Mesenchymal stem cell (in vitro differentiated cells and primary cell): ENCODE results near the gene GFRA3.

Experiments
- DNase-seq: peaks from one replicate; pipeline ENCODE4 v3.0.0-alpha.2; 2013
- H2AFZ ChIP-seq: one replicate; pipeline ENCODE4 v1.6.1; 2013; ENCODE audit warnings: low read depth, mild to moderate bottlenecking, control low read depth, inconsistent platforms, low read length, moderate library complexity
- H2AK5ac ChIP-seq: 2 replicates; pipeline ENCODE4 v1.6.1; 2013; ENCODE audit warnings: low read length, moderate library complexity, mild to moderate bottlenecking, inconsistent platforms; ENCODE audit not compliant: severe bottlenecking
- H2BK120ac ChIP-seq: one replicate; pipeline ENCODE4 v1.6.1; 2013; ENCODE audit warnings: low read depth, mild to moderate bottlenecking, inconsistent platforms, low read length, moderate library complexity
- H2BK12ac ChIP-seq, 2 experiments: one replicate each; pipeline ENCODE4 v1.6.1; 2013; ENCODE audit warnings: inconsistent platforms in 2 of 2, low read length in 2 of 2, mild to moderate bottlenecking in 2 of 2, moderate library complexity in 2 of 2, control low read depth in 1 of 2
- H2BK15ac ChIP-seq: one replicate; pipeline ENCODE4 v1.6.1; 2013; ENCODE audit warnings: mild to moderate bottlenecking, low read depth, inconsistent platforms; ENCODE audit not compliant: poor library complexity, severe bottlenecking
- H2BK5ac ChIP-seq: 2 replicates; pipeline ENCODE4 v1.6.1; 2013; ENCODE audit warnings: low read depth, mild to moderate bottlenecking, low read length, control low read depth, inconsistent platforms; ENCODE audit not compliant: poor library complexity, severe bottlenecking
- H3K14ac ChIP-seq, 2 experiments: one replicate each; pipeline ENCODE4 v1.6.1; 2013; ENCODE audit warnings: inconsistent platforms in 2 of 2, low read length in 2 of 2, control low read depth in 1 of 2, mild to moderate bottlenecking in 1 of 2, moderate library complexity in 1 of 2
- H3K18ac ChIP-seq, 2 experiments: one replicate each; pipeline ENCODE4 v1.6.1; 2013; ENCODE audit warnings: inconsistent platforms in 2 of 2, low read length in 2 of 2, control low read depth in 1 of 2, low read depth in 1 of 2, mild to moderate bottlenecking in 1 of 2
- H3K23ac ChIP-seq, 2 experiments: one replicate each; pipeline ENCODE4 v1.6.1; 2013; ENCODE audit warnings: inconsistent platforms in 2 of 2, low read length in 2 of 2, mild to moderate bottlenecking in 2 of 2, moderate library complexity in 2 of 2, control low read depth in 1 of 2
- H3K27ac ChIP-seq: 2 replicates; pipeline ENCODE4 v1.5.1; 2013; ENCODE audit warnings: mild to moderate bottlenecking, moderate library complexity, low read length, control low read depth, inconsistent platforms; ENCODE audit not compliant: poor library complexity, severe bottlenecking
- H3K27me3 ChIP-seq, 2 experiments: 2 replicates each; pipeline versions ENCODE4 v1.6.1 to v1.7.0; 2013; ENCODE audit warnings: low read length in 2 of 2, mild to moderate bottlenecking in 2 of 2, moderate library complexity in 2 of 2, control low read depth in 1 of 2, inconsistent platforms in 1 of 2; ENCODE audit not compliant: control insufficient read depth in 1 of 2, insufficient read depth in 1 of 2
- H3K36me3 ChIP-seq, 2 experiments: 2 replicates each; pipeline versions ENCODE4 v1.6.1 to v1.7.0; 2013; ENCODE audit warnings: low read length in 2 of 2, control low read depth in 1 of 2, inconsistent platforms in 1 of 2, low read depth in 1 of 2, mild to moderate bottlenecking in 1 of 2; ENCODE audit not compliant: insufficient read depth in 2 of 2, control insufficient read depth in 1 of 2
- H3K4ac ChIP-seq, 2 experiments: one replicate each; pipeline ENCODE4 v1.6.1; 2013; ENCODE audit warnings: inconsistent platforms in 2 of 2, low read length in 2 of 2, mild to moderate bottlenecking in 2 of 2, moderate library complexity in 2 of 2, control low read depth in 1 of 2, low read depth in 1 of 2
- H3K4me1 ChIP-seq: 2 replicates; pipeline ENCODE4 v1.6.1; 2013; ENCODE audit warnings: low read depth, low read length, control low read depth; ENCODE audit not compliant: control insufficient read depth, insufficient read depth
- H3K4me2 ChIP-seq: 2 replicates; pipeline ENCODE4 v1.6.1; 2013; ENCODE audit warnings: low read length, mild to moderate bottlenecking, inconsistent platforms; ENCODE audit not compliant: poor library complexity, severe bottlenecking
- H3K4me3 ChIP-seq, 2 experiments: 2 replicates each; pipeline versions ENCODE4 v1.5.1 to v1.7.0; 2013; ENCODE audit warnings: low read length in 2 of 2, mild to moderate bottlenecking in 2 of 2, control low read depth in 1 of 2, low read depth in 1 of 2; ENCODE audit not compliant: insufficient read depth in 1 of 2
- H3K79me1 ChIP-seq: replicated peaks from 2 replicates; pipeline ENCODE4 v1.6.1; 2013; ENCODE audit warnings: mild to moderate bottlenecking, control low read depth, low read length, inconsistent platforms; ENCODE audit not compliant: poor library complexity, severe bottlenecking
- H3K9ac ChIP-seq: 2 replicates; pipeline ENCODE4 v1.7.0; 2013; ENCODE audit warnings: mild to moderate bottlenecking, low read length, moderate library complexity
- H3K9me3 ChIP-seq: 2 replicates; pipeline ENCODE4 v1.7.0; 2013; ENCODE audit warnings: mild to moderate bottlenecking, low read length; ENCODE audit not compliant: control insufficient read depth
- H4K8ac ChIP-seq: one replicate; pipeline ENCODE4 v1.6.1; 2013; ENCODE audit warnings: inconsistent platforms, mild to moderate bottlenecking, low read length, moderate library complexity
- H4K91ac ChIP-seq: one replicate; pipeline ENCODE4 v1.6.1; 2013; ENCODE audit warnings: mild to moderate bottlenecking, low read length, inconsistent platforms
- WGBS: methylation state at CpG from one replicate; pipeline ENCODE4 v1.1.7; 2013; ENCODE audit warnings: mixed read lengths; 5-methylcytosine and 5-hydroxymethylcytosine counted together

GFRA3 gene

DNA sequence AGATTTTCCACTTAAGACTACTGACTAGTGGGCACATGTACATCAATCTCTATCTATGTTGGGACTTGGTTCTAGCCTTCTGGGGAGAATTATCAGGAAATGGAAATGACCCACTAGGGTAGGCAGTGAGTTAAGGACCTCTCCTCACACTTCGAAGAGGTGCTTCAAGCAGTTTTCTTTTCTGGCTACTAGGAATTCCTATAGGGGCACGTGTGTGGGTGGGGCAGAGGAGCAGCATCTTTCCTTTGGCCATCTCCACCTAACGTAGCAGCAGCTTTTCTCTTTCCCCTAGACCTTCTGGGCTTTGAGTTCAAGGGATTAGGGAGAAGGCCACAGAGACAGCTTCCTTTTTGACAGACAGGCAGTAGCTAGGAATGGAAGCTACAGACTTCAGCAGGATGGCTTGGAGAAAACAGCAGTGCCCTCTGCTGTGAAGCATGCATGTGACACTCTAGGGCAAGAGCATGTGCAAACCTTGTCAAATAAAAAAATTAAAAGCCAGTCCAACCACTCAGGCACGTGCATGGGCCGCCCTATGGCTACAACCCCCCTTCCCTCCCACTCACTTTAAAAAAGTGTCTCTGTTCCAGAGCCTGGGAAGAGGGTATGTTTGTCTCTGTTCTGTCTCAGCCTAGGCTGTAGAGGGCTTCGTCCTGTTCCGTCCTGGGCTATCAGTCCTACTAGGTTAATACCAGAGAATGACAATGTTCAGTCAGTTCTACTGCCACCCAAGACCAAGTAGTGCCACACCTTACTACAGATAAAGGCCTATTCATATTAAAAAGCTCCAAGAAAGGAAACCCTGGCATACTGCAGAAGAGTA is 8.7 kb upstream of the GFRA3 start:
- no peak overlapping the region for H2BK120ac ChIP-seq
- no peak overlapping the region for H2BK15ac ChIP-seq
- H3K27me3 ChIP-seq: no peaks in the 10 kb centered on the region
- H3K4me2 ChIP-seq: no peak overlapping the region
- H3K14ac ChIP-seq: no peak overlapping the region
- no peak overlapping the region for H4K8ac ChIP-seq
- H3K9me3 ChIP-seq: no peaks in the 10 kb centered on the region
- DNase-seq: peak; percentile 67
- no peak overlapping the region for H3K18ac ChIP-seq
- H2AK5ac ChIP-seq: no peak overlapping the region
- H3K23ac ChIP-seq: no peak overlapping the region
- H3K4me3 ChIP-seq: no peak overlapping the region
- no peak overlapping the region for H3K27ac ChIP-seq
- 81% methylated on average over 6 of the region's 7 CpGs for WGBS
- no peaks in the 10 kb centered on the region for H3K79me1 ChIP-seq
- H2BK5ac ChIP-seq: no peak overlapping the region
- H3K9ac ChIP-seq: no peak overlapping the region
- H3K4me1 ChIP-seq: no peaks in the 10 kb centered on the region
- no peak overlapping the region for H4K91ac ChIP-seq
- no peak overlapping the region for H3K4ac ChIP-seq
- no peak overlapping the region for H2BK12ac ChIP-seq
- H3K36me3 ChIP-seq: no peaks in the 10 kb centered on the region
- peak overlapping the region; percentile 18 for H2AFZ ChIP-seq

DNA sequence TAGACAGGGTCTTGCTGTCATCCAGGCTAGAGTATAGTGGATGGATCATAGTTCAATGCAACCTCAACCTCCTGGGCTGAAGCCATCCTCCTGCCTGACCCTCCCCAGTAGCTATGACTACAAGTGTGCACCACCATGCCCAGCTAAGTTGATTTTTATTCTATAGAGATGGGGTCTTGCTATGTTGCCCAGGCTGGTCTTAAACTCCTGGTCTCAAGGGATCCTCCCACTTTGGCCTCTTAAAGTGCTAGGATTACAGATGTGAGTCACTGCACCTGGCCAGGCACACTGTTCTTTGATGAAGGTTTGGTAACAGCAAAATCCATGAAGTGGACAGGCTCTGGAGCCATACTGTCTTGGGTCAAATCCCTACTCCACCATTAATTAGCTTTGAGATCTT is 6.5 kb upstream of the GFRA3 start:
- no peak overlapping the region for H2BK5ac ChIP-seq
- H2AFZ ChIP-seq: no peak overlapping the region
- no peak overlapping the region for H4K8ac ChIP-seq
- H3K27ac ChIP-seq: no peak overlapping the region
- H2BK15ac ChIP-seq: no peak overlapping the region
- H3K4me2 ChIP-seq: no peak overlapping the region
- H2AK5ac ChIP-seq: no peak overlapping the region
- no peaks in the 10 kb centered on the region for H3K36me3 ChIP-seq
- H3K4me1 ChIP-seq: no peaks in the 10 kb centered on the region
- no peak for DNase-seq
- H3K79me1 ChIP-seq: no peaks in the 10 kb centered on the region
- no peak overlapping the region for H3K18ac ChIP-seq
- H3K27me3 ChIP-seq: peaks cover 7 to 14% of the 10 kb centered on the region in 2 experiments
- no peak overlapping the region for H2BK12ac ChIP-seq
- H3K14ac ChIP-seq: no peak overlapping the region
- no peak overlapping the region for H3K23ac ChIP-seq
- no peak overlapping the region for H2BK120ac ChIP-seq
- H3K4ac ChIP-seq: no peak overlapping the region
- H3K4me3 ChIP-seq: no peak overlapping the region
- H4K91ac ChIP-seq: no peak overlapping the region
- H3K9me3 ChIP-seq: no peaks in the 10 kb centered on the region
- no peak overlapping the region for H3K9ac ChIP-seq

DNA sequence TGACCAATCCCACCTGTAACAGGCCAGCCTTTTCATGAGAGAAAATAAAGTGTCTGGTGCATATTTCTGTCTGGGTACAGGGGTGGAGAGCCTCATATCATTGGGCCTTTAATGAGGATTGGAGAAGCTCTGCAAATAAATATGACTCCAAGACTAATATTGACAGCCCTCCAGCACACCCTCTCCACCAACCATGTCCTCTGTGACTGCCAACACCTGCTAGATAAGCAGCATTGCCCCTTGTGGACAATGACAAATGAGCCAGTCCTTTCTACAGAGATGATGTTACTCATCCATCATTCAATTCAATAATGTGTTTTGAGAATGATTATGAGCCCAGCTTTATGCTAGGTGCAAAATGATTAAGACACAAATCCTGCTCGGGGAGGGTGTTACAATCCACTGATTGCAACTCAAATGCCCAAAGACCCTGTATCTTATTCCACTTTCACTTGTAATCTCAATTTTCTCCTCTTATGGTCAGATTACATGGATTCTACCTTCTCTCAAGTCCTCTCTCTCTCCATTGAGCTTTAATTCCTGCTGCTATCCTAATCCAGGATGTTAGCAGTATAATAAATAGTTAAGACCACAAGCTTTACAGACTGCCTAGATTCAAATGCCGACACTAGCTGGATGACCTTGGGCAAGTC is 2.1 kb upstream of the GFRA3 start:
- Histone ChIP-seq H3K36me3 (no peaks in the 10 kb centered on the region), H2AK5ac (no peak overlapping the region), H3K18ac (no peak overlapping the region), H3K9me3 (no peaks in the 10 kb centered on the region), H2BK5ac (no peak overlapping the region), H4K8ac (no peak overlapping the region), H3K4me2 (no peak overlapping the region), H3K79me1 (no peaks in the 10 kb centered on the region), H2BK15ac (no peak overlapping the region), H3K23ac (no peak overlapping the region), H3K4me1 (peaks cover 7% of the 10 kb centered on the region), H3K9ac (no peak overlapping the region), H2BK12ac (no peak overlapping the region), H3K4me3 (no peak overlapping the region), H3K4ac (no peak overlapping the region), H2AFZ (no peak overlapping the region), H3K27ac (no peak overlapping the region), H4K91ac (no peak overlapping the region), H3K27me3 (peaks cover 28 to 50% of the 10 kb centered on the region in 2 experiments), H2BK120ac (no peak overlapping the region), H3K14ac (no peak overlapping the region)
- WGBS: 86% methylated on average over 1 of the region's 2 CpGs
- DNase-seq: no peak

DNA sequence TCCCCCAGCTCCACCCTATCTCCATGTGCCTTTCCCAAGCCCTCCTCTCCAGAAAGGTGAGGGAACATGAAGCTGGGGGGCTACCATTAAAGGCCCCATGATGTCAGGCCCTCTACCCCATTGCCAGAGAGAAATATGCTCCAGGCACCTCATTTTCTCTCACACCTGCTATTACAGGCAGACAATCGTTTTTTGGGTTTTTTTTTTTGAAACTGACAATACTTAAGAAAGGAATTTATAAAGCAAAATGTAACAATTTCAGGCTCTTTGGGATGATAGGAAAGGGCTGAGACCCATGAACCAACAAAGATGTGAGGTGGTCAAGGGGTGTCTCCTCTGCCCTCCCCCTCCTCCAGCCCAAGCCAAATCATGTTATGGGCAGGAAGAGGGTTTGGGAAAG is 1.5 kb upstream of the GFRA3 start:
- H2BK15ac ChIP-seq: no peak overlapping the region
- H2BK12ac ChIP-seq: no peak overlapping the region
- no peak overlapping the region for H3K23ac ChIP-seq
- H3K9me3 ChIP-seq: no peaks in the 10 kb centered on the region
- H4K91ac ChIP-seq: no peak overlapping the region
- no peak overlapping the region for H2AK5ac ChIP-seq
- H3K27ac ChIP-seq: no peak overlapping the region
- H4K8ac ChIP-seq: no peak overlapping the region
- DNase-seq: no peak
- no CpG with 5 or more reads among the region's 1 CpG for WGBS
- no peak overlapping the region for H3K4me2 ChIP-seq
- no peak overlapping the region for H3K4me3 ChIP-seq
- no peak overlapping the region for H2BK5ac ChIP-seq
- H3K79me1 ChIP-seq: no peaks in the 10 kb centered on the region
- no peak overlapping the region for H2AFZ ChIP-seq
- no peak overlapping the region for H2BK120ac ChIP-seq
- H3K27me3 ChIP-seq: peaks cover 28 to 53% of the 10 kb centered on the region in 2 experiments
- no peak overlapping the region for H3K18ac ChIP-seq
- no peaks in the 10 kb centered on the region for H3K36me3 ChIP-seq
- no peak overlapping the region for H3K9ac ChIP-seq
- H3K4ac ChIP-seq: no peak overlapping the region
- H3K14ac ChIP-seq: no peak overlapping the region
- H3K4me1 ChIP-seq: peaks cover 7% of the 10 kb centered on the region
